NCI-H2029 treated with DMSO at 0.1 percent for 48 hours (cell line): ENCODE data around the gene CDH2.

Source experiments
- DNase-seq: peaks from one replicate; lab custom pipeline; 2025; lab: John Stamatoyannopoulos, UW

CDH2 gene

GRCh38 chr18:28043631-28044030 lies 133.3 kb downstream of the CDH2 start:
- no peak for DNase-seq

DNA sequence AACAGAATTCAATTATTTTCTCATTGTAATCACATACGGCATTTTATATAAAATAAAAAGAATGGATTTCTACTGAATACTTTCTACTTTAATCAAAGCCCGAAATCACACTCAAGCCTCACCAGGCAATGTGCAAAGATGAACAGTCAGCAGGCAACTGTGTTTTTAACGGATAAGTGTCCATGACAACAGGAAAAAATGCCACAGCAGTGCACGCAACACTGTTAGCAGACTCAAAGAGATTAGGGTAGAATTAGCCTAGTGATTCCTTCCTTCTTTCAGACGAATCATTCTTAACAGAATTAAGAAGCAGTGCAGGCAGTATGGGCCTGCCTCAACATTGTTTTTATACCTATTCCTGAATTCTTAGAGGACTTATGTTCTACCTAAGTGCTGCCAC lies 135.6 kb downstream of the CDH2 start:
- DNase-seq = no peak

- DNase-seq = no peak
Observed at GRCh38 chr18:28040716-28041115, 136.2 kb downstream of the CDH2 start.

DNA sequence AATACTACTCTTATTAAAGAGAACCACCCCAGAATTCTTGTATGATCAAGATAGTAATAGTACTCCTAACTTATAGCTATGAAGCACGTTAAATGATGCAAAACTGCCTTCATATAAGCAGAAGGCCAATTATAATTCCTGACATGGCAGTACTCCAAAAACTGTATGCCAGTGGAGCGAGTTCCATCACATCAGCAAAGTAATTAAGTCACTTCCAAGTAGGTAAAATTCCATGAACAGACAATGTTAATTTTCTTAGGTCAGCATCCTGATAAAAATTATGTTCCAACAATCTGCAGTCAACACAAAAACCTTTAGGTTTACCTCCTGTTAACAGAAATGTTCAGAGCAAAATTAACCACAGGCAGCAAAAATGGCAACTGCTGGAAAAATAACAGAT lies 136.7 kb downstream of the CDH2 start:
- DNase-seq = no peak

- no peak for DNase-seq
Observed at GRCh38 chr18:28039691-28040090, 137.2 kb downstream of the CDH2 start.

DNA sequence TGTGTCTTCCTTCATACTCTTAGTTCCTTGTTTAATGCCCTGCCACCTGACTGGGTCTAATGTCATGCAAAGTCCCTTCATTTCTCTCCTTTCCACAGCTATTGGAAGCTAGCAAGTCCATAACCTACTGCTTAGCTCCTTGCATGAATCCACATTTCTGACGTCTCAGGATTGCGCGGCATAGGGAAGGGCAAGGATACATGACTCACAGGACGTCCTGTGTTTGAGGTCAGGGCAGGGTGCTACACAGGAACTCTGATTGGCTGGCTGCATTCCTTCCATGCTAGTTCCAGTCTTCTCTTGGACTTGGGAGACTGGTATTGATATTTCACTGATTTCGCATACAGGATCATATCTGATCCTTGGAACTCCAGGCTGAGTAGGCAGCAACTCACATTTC lies 137.9 kb downstream of the CDH2 start:
- no peak for DNase-seq

DNA sequence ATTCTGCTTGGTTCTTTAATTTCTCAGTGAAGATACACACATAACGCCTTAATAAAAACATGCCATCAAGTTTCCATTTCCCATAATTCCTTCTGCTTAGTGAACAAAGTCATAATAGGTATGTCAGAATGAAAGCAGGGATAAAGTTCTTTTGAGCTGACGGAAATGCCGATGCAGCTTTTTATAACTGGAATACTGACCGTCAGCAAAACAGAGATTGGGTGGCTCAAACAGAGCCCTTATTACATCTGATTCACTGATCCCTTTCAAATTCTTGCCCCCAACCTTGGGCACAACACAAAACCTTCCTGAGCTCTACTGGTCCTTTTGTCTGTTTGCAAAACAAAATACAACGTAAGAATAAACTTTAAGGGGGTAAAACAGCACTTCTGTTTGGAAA lies 140.4 kb downstream of the CDH2 start:
- no peak for DNase-seq

DNA sequence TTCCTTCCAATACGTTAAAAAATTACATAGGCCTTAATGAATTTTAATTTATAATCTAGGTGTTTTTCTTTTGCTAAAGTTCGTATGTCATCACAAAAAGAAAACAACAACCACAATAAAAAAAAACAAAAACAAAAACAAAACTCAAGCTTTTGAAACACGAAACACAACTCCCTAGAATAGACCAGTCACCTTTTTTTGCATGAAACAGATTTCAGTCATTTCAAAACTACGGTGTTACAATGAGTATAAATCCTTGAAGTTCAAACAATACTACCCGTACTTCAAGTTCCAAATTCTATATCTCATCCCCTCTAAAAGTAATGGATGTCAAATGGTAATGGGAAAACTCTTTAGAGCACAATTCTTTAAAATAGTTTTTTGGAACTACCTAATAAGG lies 142.4 kb downstream of the CDH2 start:
- no peak for DNase-seq

- no peak for DNase-seq
Observed at GRCh38 chr18:28032177-28032576, 144.8 kb downstream of the CDH2 start.

DNA sequence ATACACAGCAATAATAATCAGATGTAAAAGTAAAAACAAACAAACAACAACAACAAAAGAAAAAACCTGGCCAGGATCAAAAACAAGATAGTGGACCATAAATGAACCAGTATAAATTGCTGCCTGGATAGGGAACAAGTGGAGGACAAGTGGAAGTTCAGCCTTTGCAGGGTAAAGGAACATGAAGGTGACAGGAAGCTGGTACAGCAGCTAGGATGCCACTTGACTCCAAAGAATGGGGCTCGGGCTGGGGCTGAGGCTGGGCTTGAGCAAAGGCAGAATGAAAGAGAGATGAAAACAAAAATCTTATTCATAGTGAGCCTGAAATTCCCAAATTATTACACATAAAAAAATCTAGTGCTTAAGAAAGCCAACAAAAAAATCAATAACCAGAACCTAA lies 146.5 kb downstream of the CDH2 start:
- DNase-seq = no peak

DNA sequence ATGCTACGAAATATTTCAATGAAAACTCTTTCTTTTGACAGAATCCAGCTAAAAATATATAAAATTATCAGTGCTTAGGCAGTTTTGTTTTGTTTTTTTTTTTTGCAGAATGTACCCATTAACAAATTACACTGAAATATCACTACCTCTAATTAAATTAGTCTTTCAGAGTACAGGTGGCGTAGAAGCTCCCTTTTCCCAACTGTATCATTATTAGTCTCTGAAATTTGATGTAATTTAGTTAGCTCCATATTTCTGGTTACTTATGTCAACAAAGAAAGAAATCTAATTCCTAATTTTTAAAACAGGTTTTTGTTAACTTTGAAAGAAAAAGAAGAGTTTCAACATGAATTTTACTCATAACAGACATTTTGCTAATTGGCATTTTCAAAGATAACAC lies 149.2 kb downstream of the CDH2 start:
- DNase-seq = no peak

DNA sequence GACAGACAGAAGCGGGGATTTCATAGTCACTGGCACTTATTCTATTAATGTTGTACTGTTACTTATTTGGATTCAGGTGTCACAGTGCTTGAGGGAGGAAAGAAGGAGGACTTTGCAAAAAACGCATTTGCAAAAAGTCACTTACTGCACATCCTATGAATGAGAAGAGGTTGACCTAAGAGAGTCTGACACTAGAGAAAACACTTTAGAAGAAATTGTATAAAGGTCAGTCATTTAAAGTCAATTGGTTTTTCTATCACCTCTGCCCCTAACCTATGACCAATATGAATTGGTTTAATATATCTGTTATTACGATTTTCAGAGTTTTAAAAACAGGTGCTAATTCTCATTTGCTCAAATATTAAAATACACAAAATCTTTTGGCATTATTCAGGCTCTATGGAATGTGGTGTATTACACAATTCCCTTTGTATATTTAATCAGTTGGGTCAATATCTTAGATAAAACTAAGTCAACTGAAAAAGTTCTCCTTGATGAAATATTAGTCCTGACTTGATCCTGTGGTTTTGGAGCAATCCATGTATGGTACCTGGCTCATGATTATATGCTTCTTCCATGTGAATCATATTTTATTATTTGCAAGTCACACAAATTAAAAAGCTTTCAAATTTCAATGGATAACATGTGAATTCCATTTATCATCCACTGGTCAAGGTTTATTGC lies 157.4 kb downstream of the CDH2 start:
- no peak for DNase-seq

DNA sequence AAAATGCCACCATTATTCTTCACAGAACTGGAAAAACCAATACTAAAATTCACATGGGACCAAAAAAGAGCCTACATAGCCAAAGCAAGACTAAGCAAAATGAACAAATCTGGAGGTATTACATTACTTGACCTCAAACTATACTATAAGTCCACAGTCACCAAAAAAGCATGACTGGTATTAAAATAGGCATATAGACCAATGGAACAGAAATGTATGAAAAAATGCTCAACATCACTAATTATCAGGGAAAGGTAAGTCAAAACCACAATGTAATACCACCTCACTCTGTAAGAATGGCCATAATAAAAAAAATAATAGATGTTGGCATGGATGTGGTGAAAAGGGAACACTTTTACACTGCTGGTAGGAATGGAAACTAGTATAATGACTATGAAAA lies 158.6 kb downstream of the CDH2 start:
- no peak for DNase-seq

- DNase-seq = no peak
Observed at GRCh38 chr18:28015671-28016070, 161.3 kb downstream of the CDH2 start.

GRCh38 chr18:28013066-28013465 lies 163.9 kb downstream of the CDH2 start:
- no peak for DNase-seq

DNA sequence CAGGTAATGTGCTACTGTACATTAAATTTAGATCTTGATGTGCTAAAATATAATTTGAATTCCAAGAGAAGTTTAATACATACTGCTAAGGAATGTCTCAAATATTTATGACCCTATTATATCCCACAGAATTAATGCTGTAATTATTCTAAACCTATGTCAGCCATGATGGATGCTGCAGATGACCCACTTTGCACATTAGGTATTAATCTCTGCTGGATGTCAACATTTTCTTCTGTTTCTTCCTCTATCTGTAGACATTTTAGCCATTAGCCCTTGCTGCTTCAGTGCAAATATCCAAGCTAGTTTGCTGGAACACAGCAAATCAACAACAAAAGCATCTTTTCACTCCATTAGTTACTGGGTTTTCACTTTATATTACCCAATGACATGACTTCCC lies 164.6 kb downstream of the CDH2 start:
- no peak for DNase-seq

GRCh38 chr18:28009589-28009988 lies 167.3 kb downstream of the CDH2 start:
- no peak for DNase-seq

DNA sequence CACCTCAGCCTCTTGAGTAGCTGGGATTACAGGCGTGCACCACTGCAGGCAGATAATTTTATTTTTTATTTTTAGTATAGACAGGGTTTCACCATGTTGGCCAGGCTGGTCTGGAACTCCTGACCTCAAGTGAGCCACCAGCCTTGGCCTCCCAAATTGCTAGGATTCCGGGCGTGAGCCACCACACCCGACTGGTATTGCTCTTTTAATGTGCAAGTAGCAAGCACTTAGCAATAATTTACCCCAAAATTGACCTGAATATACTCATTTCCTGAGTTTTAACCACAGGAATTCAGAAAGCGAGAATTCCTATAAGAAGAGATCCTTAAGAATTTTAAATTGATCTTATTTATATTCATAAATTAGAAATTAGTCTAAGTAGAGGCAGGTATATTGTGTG lies 169.1 kb downstream of the CDH2 start:
- no peak for DNase-seq

- no peak for DNase-seq
Observed at GRCh38 chr18:28005164-28005563, 171.8 kb downstream of the CDH2 start.

- DNase-seq = no peak
Observed at GRCh38 chr18:28004606-28005005, 172.3 kb downstream of the CDH2 start.

DNA sequence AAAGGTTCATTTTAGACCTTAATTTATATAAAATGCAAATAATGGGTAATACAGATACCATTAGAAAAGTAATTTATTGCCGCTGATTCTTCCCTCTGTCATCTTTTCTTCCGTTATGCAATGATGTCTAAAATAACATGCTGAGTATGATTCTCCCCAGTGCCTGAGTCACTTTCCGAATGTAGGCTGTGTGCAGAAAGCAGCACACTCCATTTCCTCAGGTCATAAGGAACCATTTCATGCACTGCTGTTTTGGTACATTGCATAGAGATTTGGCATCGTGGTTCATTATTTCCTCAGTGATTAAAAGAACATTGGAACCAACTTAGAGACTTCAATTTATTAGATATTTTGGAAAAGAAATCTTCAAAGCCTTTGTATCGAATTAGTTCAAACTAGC lies 173.5 kb downstream of the CDH2 start:
- DNase-seq = no peak

DNA sequence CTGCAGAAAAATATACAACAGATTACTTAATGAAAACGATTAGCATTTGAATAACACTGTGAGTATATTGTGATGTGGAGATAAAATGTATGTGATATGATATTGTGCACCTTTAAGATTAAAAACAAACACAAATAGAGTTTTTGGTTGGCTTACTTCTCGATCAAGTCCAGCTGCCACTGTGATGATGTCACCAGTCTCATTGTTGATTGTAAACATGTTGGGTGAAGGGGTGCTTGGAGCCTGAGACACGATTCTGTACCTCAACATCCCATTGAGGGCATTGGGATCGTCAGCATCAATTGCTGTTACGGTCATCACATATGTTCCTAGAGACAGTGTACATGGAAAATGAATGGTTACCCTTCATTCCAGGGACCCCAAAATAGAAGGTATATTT lies 174.1 kb downstream of the CDH2 start:
- DNase-seq = no peak

- DNase-seq = no peak
Observed at GRCh38 chr18:27996801-27997272, 180.1 kb downstream of the CDH2 start.

DNA sequence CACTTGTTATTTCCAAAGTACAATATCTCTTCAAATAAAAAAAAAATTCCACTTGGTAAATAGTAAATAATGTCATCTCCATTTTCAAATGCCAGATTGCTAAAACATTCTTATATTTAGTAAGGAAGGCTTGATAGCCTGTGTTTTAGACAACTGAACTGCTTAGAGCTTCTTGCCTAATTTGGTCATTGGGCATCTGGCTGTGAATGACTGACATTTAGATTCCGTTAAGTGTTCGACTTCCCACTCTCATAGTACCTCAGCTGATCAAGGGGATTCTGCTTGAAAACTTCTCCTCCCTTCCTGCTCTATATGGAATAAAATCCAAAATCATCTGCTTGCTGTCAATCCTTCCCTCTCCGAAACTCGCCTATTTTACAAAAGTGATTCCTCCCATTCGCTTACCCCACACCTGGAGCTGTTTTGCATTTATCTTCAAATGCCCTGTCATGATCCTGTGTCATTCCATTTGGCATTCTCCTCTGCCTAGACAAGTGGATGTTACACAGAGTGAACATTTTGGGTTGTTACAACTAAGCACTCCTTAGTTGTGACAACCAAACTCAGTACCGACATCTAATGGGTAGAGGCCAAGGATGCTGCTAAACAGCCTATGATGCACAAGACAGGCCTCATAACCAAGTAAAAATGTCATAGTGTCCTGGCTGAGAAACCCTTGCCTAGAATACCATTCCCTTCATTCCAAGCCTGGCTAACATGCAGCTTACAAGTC lies 181.0 kb downstream of the CDH2 start:
- DNase-seq = no peak
